CD4-positive, CD25-positive, alpha-beta regulatory T cell (primary cell): ENCODE measurements around the gene YAP1. TPM values are rescaled to one million over a fixed set of nuclear protein-coding genes. Genes with fewer than 3 reads are reported as not detected.
"Not testable (repeated sequence)": the region's sequence is repeated elsewhere in the genome, so short reads cannot be mapped to it uniquely, and the experiment has no call there.

Experiments
- ATAC-seq, 2 donors: fragments of 150-1000 bp; cut with Tn5 transposase; one replicate each; pipeline ENCODE4 v1.10.0; 2021; ENCODE audit warnings: low read depth in 2 of 2, moderate number of reproducible peaks in 2 of 2, moderate library complexity in 1 of 2
- DNase-seq, 3 donors: peaks; one replicate each; pipeline versions ENCODE4 v3.0.0 to v3.0.0-alpha.2; 2012 to 2022; ENCODE audit warnings: mixed read lengths in 1 of 3
- H3K27ac ChIP-seq: one replicate; pipeline ENCODE4 v1.7.0; 2013; ENCODE audit warnings: mild to moderate bottlenecking, low read length; ENCODE audit not compliant: insufficient read depth, poor library complexity, severe bottlenecking
- H3K27me3 ChIP-seq: one replicate; pipeline ENCODE4 v1.7.0; 2013; ENCODE audit warnings: low read length; ENCODE audit not compliant: control insufficient read depth, insufficient read depth
- H3K36me3 ChIP-seq: one replicate; pipeline ENCODE4 v1.7.0; 2013; ENCODE audit warnings: mild to moderate bottlenecking, low read length, moderate library complexity; ENCODE audit not compliant: control insufficient read depth, insufficient read depth
- H3K4me1 ChIP-seq: 2 replicates; pipeline ENCODE4 v1.7.0; 2013; ENCODE audit warnings: mild to moderate bottlenecking, low read length; ENCODE audit not compliant: insufficient read depth, control insufficient read depth, poor library complexity, severe bottlenecking
- H3K4me3 ChIP-seq: one replicate; pipeline ENCODE4 v1.7.0; 2013; ENCODE audit warnings: low read depth, mild to moderate bottlenecking, low read length, moderate library complexity
- H3K9me3 ChIP-seq, 2 experiments: 1 replicate in 1 of 2; 2 replicates in 1 of 2; pipeline ENCODE4 v1.7.0; 2013; ENCODE audit warnings: low read length in 2 of 2, mild to moderate bottlenecking in 1 of 2, moderate library complexity in 1 of 2; ENCODE audit not compliant: control insufficient read depth in 2 of 2
- H3K27ac Mint-ChIP-seq, 3 donors: one replicate each; pipeline ENCODE4 v1.8.0; 2020 to 2022; ENCODE audit warnings: mild to moderate bottlenecking in 3 of 3, mixed read lengths in 3 of 3, moderate library complexity in 2 of 3
- H3K27me3 Mint-ChIP-seq: one replicate; pipeline ENCODE4 v1.8.0; 2022; ENCODE audit warnings: mild to moderate bottlenecking, mixed read lengths
- H3K36me3 Mint-ChIP-seq: one replicate; pipeline ENCODE4 v1.8.0; 2020; ENCODE audit warnings: mixed read lengths
- H3K4me1 Mint-ChIP-seq, 4 donors: one replicate each; pipeline ENCODE4 v1.8.0; 2020 to 2022; ENCODE audit warnings: mixed read lengths in 4 of 4, mild to moderate bottlenecking in 1 of 4
- H3K4me3 Mint-ChIP-seq, 4 donors: one replicate each; pipeline ENCODE4 v1.8.0; 2020 to 2022; ENCODE audit warnings: mild to moderate bottlenecking in 4 of 4, mixed read lengths in 4 of 4, moderate library complexity in 3 of 4
- H3K9me3 Mint-ChIP-seq, 7 donors: one replicate each; pipeline ENCODE4 v1.8.0; 2020 to 2022; ENCODE audit warnings: mixed read lengths in 7 of 7, mild to moderate bottlenecking in 3 of 7, moderate library complexity in 2 of 7
- polyA plus RNA-seq, 4 donors: library from polyadenylated mRNA; unstranded; fragments of 300-500 nt; fragmentation: Illumina TruSeq; gene quantifications; one replicate each; pipeline ENCODE4 v1.2.3, GENCODE V29; 2021
- total RNA-seq: library from RNA; stranded (reverse); gene quantifications from one replicate; pipeline ENCODE4 v1.2.3, GENCODE V29; 2022

Gene YAP1
- total and polyA plus RNA-seq, 5 donors from 2014 or later, result not detected

GRCh38 chr11:102194990-102195389 is 84.7 kb downstream of the YAP1 start:
- Histone ChIP-seq H3K27ac (no peak overlapping the region), H3K4me1 (no peaks in the 10 kb centered on the region), H3K9me3 (no peaks in the 10 kb centered on the region), H3K36me3 (no peaks in the 10 kb centered on the region), H3K4me3 (no peak overlapping the region), H3K27me3 (peaks cover 2% of the 10 kb centered on the region)
- Mint-ChIP-seq H3K27ac (no peak overlapping the region), H3K4me3 (no peak overlapping the region), H3K9me3 (peaks cover 0 to 4% (median 0%) of the 10 kb centered on the region in 7 donors), H3K4me1 (no peaks in the 10 kb centered on the region), H3K36me3 (no peaks in the 10 kb centered on the region), H3K27me3 (peaks cover 27% of the 10 kb centered on the region)
- DNase-seq (no peak), ATAC-seq (no peak)

GRCh38 chr11:102196351-102196750 is 86.1 kb downstream of the YAP1 start:
- Histone ChIP-seq H3K9me3 (no peaks in the 10 kb centered on the region), H3K4me1 (no peaks in the 10 kb centered on the region), H3K36me3 (no peaks in the 10 kb centered on the region), H3K4me3 (no peak overlapping the region), H3K27me3 (peaks cover 2% of the 10 kb centered on the region), H3K27ac (no peak overlapping the region)
- no peaks in the 10 kb centered on the region for H3K36me3 Mint-ChIP-seq
- no peak overlapping the region for H3K27ac Mint-ChIP-seq
- no peaks in the 10 kb centered on the region for H3K4me1 Mint-ChIP-seq
- ATAC-seq (no peak), DNase-seq (no peak)
- H3K4me3 Mint-ChIP-seq, result no peak overlapping the region
- peaks cover 31% of the 10 kb centered on the region for H3K27me3 Mint-ChIP-seq
- H3K9me3 Mint-ChIP-seq, result peaks cover 0 to 4% (median 0%) of the 10 kb centered on the region in 7 donors

- ATAC-seq, result no peak
- Mint-ChIP-seq H3K27me3 (peaks cover 26% of the 10 kb centered on the region), H3K36me3 (no peaks in the 10 kb centered on the region), H3K9me3 (peaks cover 0 to 4% (median 0%) of the 10 kb centered on the region in 7 donors), H3K4me3 (no peak overlapping the region), H3K27ac (no peak overlapping the region), H3K4me1 (no peaks in the 10 kb centered on the region)
- Histone ChIP-seq H3K4me1 (no peaks in the 10 kb centered on the region), H3K27me3 (peaks cover 3% of the 10 kb centered on the region), H3K36me3 (no peaks in the 10 kb centered on the region), H3K27ac (no peak overlapping the region), H3K9me3 (no peaks in the 10 kb centered on the region), H3K4me3 (no peak overlapping the region)
- no peak for DNase-seq
Observed at GRCh38 chr11:102196816-102197215, 86.6 kb downstream of the YAP1 start.

- no peaks in the 10 kb centered on the region for H3K4me1 Mint-ChIP-seq
- no peaks in the 10 kb centered on the region for H3K9me3 ChIP-seq
Observed at GRCh38 chr11:102197670-102198139, 87.5 kb downstream of the YAP1 start.

GRCh38 chr11:102199673-102200072 is 89.4 kb downstream of the YAP1 start:
- Histone ChIP-seq H3K4me1 (no peaks in the 10 kb centered on the region), H3K27me3 (peaks cover 8% of the 10 kb centered on the region), H3K36me3 (no peaks in the 10 kb centered on the region), H3K9me3 (no peaks in the 10 kb centered on the region), H3K4me3 (no peak overlapping the region), H3K27ac (no peak overlapping the region)
- H3K27me3 Mint-ChIP-seq, result peaks cover 30% of the 10 kb centered on the region
- no peak overlapping the region for H3K27ac Mint-ChIP-seq
- no peaks in the 10 kb centered on the region for H3K36me3 Mint-ChIP-seq
- H3K4me1 Mint-ChIP-seq, result no peaks in the 10 kb centered on the region
- DNase-seq (no peak), ATAC-seq (no peak)
- H3K9me3 Mint-ChIP-seq, result peaks cover 0 to 4% (median 0%) of the 10 kb centered on the region in 7 donors
- no peak overlapping the region for H3K4me3 Mint-ChIP-seq

More at GRCh38 chr11:102197670-102198139, 87.5 kb downstream of the YAP1 start:
- Mint-ChIP-seq H3K27ac (no peak overlapping the region), H3K36me3 (no peaks in the 10 kb centered on the region), H3K27me3 (peaks cover 21% of the 10 kb centered on the region), H3K9me3 (peaks cover 0 to 4% (median 0%) of the 10 kb centered on the region in 7 donors), H3K4me3 (no peak overlapping the region)
- no peak for DNase-seq
- peaks cover 4% of the 10 kb centered on the region for H3K27me3 ChIP-seq
- H3K27ac ChIP-seq, result no peak overlapping the region
- H3K4me3 ChIP-seq, result no peak overlapping the region
- ATAC-seq, result no peak
- no peaks in the 10 kb centered on the region for H3K4me1 ChIP-seq
- H3K36me3 ChIP-seq, result no peaks in the 10 kb centered on the region

- not testable (repeated sequence) for H3K9me3 ChIP-seq, H3K4me3 ChIP-seq, H3K9me3 Mint-ChIP-seq, H3K27ac Mint-ChIP-seq, H3K36me3 ChIP-seq, H3K27me3 ChIP-seq, DNase-seq, H3K4me1 Mint-ChIP-seq, H3K4me1 ChIP-seq, H3K27ac ChIP-seq, H3K36me3 Mint-ChIP-seq, ATAC-seq, H3K4me3 Mint-ChIP-seq
- H3K27me3 Mint-ChIP-seq, result peaks cover 33% of the 10 kb centered on the region
Observed at GRCh38 chr11:102200325-102200724, 90.1 kb downstream of the YAP1 start.

- H3K27me3 ChIP-seq, result peaks cover 8% of the 10 kb centered on the region
- DNase-seq, result no peak
- H3K4me1 Mint-ChIP-seq, result no peaks in the 10 kb centered on the region
- no peaks in the 10 kb centered on the region for H3K36me3 ChIP-seq
- H3K4me3 ChIP-seq, result no peak overlapping the region
- H3K4me1 ChIP-seq, result no peaks in the 10 kb centered on the region
- H3K36me3 Mint-ChIP-seq, result no peaks in the 10 kb centered on the region
- H3K27me3 Mint-ChIP-seq, result peaks cover 26% of the 10 kb centered on the region
- H3K4me3 Mint-ChIP-seq, result no peak overlapping the region
- H3K9me3 ChIP-seq, result no peaks in the 10 kb centered on the region
- H3K27ac ChIP-seq, result no peak overlapping the region
- no peak overlapping the region for H3K27ac Mint-ChIP-seq
- H3K9me3 Mint-ChIP-seq, result peaks cover 0 to 4% (median 0%) of the 10 kb centered on the region in 7 donors
- ATAC-seq, result no peak
Observed at GRCh38 chr11:102201776-102202175, 91.5 kb downstream of the YAP1 start.

- peaks cover 11% of the 10 kb centered on the region for H3K27me3 ChIP-seq
- DNase-seq, result no peak
- peaks cover 32% of the 10 kb centered on the region for H3K27me3 Mint-ChIP-seq
Observed at GRCh38 chr11:102202972-102203371, 92.7 kb downstream of the YAP1 start.

More at GRCh38 chr11:102202972-102203371, 92.7 kb downstream of the YAP1 start:
- Histone ChIP-seq H3K4me1 (no peaks in the 10 kb centered on the region), H3K27ac (no peak overlapping the region), H3K9me3 (no peaks in the 10 kb centered on the region), H3K36me3 (no peaks in the 10 kb centered on the region), H3K4me3 (no peak overlapping the region)
- Mint-ChIP-seq H3K4me1 (no peaks in the 10 kb centered on the region), H3K4me3 (no peak overlapping the region), H3K9me3 (peaks cover 0 to 4% (median 0%) of the 10 kb centered on the region in 7 donors), H3K27ac (no peak overlapping the region), H3K36me3 (no peaks in the 10 kb centered on the region)
- ATAC-seq, result no peak
